HEK293 (cell line): ENCODE data around the gene ZACN.

Source experiments
- CTCF ChIA-PET: fragments of 350-600 bp; formaldehyde crosslinking; extraction: SDS; loops from one replicate; lab custom pipeline; 2021; ENCODE audit warnings: antibody characterized with exemption; lab: Yijun Ruan, JAX
- POLR2A ChIA-PET: fragments of 300-600 bp; formaldehyde crosslinking; extraction: SDS; loops from one replicate; lab custom pipeline; 2020; ENCODE audit warnings: antibody characterized with exemption, inconsistent platforms; lab: Yijun Ruan, JAX
- H3K27ac ChIP-seq: fragments of 200-500 bp; sonication (Bioruptor generic); 2 replicates; pipeline ENCODE4 v1.5.1; 2014; ENCODE audit warnings: low read depth, low read length, control low read depth, inconsistent platforms; ENCODE audit errors: extremely low read depth
- H3K36me3 ChIP-seq, 2 experiments: fragments of 200-500 bp in 1 of 2; sonication (Bioruptor generic) in 1 of 2; 1 replicate in 1 of 2; 2 replicates in 1 of 2; pipeline ENCODE4 v1.5.1; 2014 to 2017; ENCODE audit warnings: inconsistent platforms in 2 of 2, low read length in 2 of 2; ENCODE audit not compliant: control insufficient read depth in 2 of 2, insufficient read depth in 1 of 2
- H3K4me1 ChIP-seq: fragments of 200-500 bp; sonication (Bioruptor generic); 2 replicates; pipeline ENCODE4 v1.5.1; 2014; ENCODE audit warnings: mild to moderate bottlenecking, low read length, inconsistent platforms; ENCODE audit not compliant: control insufficient read depth, insufficient read depth
- H3K4me3 ChIP-seq: 2 replicates; pipeline ENCODE4 v1.5.1; 2011; ENCODE audit warnings: low read depth, mild to moderate bottlenecking, control low read depth, low read length, moderate library complexity
- H3K9me3 ChIP-seq: fragments of 200-500 bp; sonication (Bioruptor generic); 2 replicates; pipeline ENCODE4 v1.5.1; 2014; ENCODE audit warnings: low read depth, low read length, inconsistent platforms; ENCODE audit not compliant: control insufficient read depth, insufficient read depth
- HOXC10 ChIP-seq: sonication (generic); formaldehyde crosslinking; IDR thresholded peaks from 2 replicates; pipeline ENCODE4 v1.8.1; 2023; ENCODE audit warnings: mild to moderate bottlenecking, missing genetic modification reagents
- KLF1 ChIP-seq: fragments of 450-650 bp; formaldehyde crosslinking; IDR thresholded peaks from 2 replicates; pipeline ENCODE4 v1.5.1; 2016; ENCODE audit warnings: missing biosample characterization, missing genetic modification characterization
- MYNN ChIP-seq: fragments of 450-650 bp; formaldehyde crosslinking; IDR thresholded peaks from 2 replicates; pipeline ENCODE4 v1.5.1; 2016; ENCODE audit warnings: missing biosample characterization, missing genetic modification characterization, borderline replicate concordance
- SCRT2 ChIP-seq: fragments of 450-650 bp; formaldehyde crosslinking; IDR thresholded peaks from 2 replicates; pipeline ENCODE4 v1.5.1; 2016; ENCODE audit warnings: missing biosample characterization, missing genetic modification characterization
- ZBTB17 ChIP-seq: fragments of 450-650 bp; formaldehyde crosslinking; IDR thresholded peaks from 2 replicates; pipeline ENCODE4 v1.5.1; 2016; ENCODE audit warnings: missing biosample characterization, missing genetic modification characterization
- ZEB2 ChIP-seq: fragments of 450-650 bp; formaldehyde crosslinking; IDR thresholded peaks from 2 replicates; pipeline ENCODE4 v1.5.1; 2016; ENCODE audit warnings: missing biosample characterization, missing genetic modification characterization
- ZFP41 ChIP-seq: fragments of 450-650 bp; formaldehyde crosslinking; IDR thresholded peaks from 2 replicates; pipeline ENCODE4 v1.5.1; 2016; ENCODE audit warnings: missing biosample characterization, missing genetic modification characterization, borderline replicate concordance
- ZIC2 ChIP-seq: fragments of 450-650 bp; formaldehyde crosslinking; IDR thresholded peaks from 2 replicates; pipeline ENCODE4 v1.5.1; 2016; ENCODE audit warnings: missing biosample characterization, missing genetic modification characterization
- ZNF184 ChIP-seq: fragments of 450-650 bp; IDR thresholded peaks from 2 replicates; pipeline ENCODE4 v1.5.1; 2018; ENCODE audit warnings: missing biosample characterization, mild to moderate bottlenecking, missing genetic modification characterization
- ZNF2 ChIP-seq: fragments of 450-650 bp; formaldehyde crosslinking; IDR thresholded peaks from 2 replicates; pipeline ENCODE4 v1.5.1; 2016; ENCODE audit warnings: missing biosample characterization, missing genetic modification characterization
- ZNF248 ChIP-seq: fragments of 450-650 bp; formaldehyde crosslinking; IDR thresholded peaks from 2 replicates; pipeline ENCODE4 v1.5.1; 2017; ENCODE audit warnings: missing biosample characterization, missing genetic modification characterization
- ZNF311 ChIP-seq: fragments of 450-650 bp; formaldehyde crosslinking; IDR thresholded peaks from 2 replicates; pipeline ENCODE4 v1.5.1; 2017; ENCODE audit warnings: missing biosample characterization, missing genetic modification characterization, borderline replicate concordance
- ZNF324 ChIP-seq: fragments of 450-650 bp; formaldehyde crosslinking; IDR thresholded peaks from 2 replicates; pipeline ENCODE4 v1.5.1; 2016; ENCODE audit warnings: missing biosample characterization, missing genetic modification characterization
- ZNF48 ChIP-seq: fragments of 450-650 bp; formaldehyde crosslinking; IDR thresholded peaks from 2 replicates; pipeline ENCODE4 v1.5.1; 2016; ENCODE audit warnings: missing biosample characterization, missing genetic modification characterization
- ZNF521 ChIP-seq: fragments of 450-650 bp; formaldehyde crosslinking; IDR thresholded peaks from 2 replicates; pipeline ENCODE4 v1.5.1; 2017; ENCODE audit warnings: missing biosample characterization, mild to moderate bottlenecking, missing genetic modification characterization
- ZNF544 ChIP-seq: fragments of 450-650 bp; formaldehyde crosslinking; IDR thresholded peaks from 2 replicates; pipeline ENCODE4 v1.5.0; 2017; ENCODE audit warnings: missing biosample characterization, missing genetic modification characterization
- ZNF621 ChIP-seq: fragments of 450-650 bp; formaldehyde crosslinking; IDR thresholded peaks from 2 replicates; pipeline ENCODE4 v1.5.1; 2017; ENCODE audit warnings: missing biosample characterization, missing genetic modification characterization
- ZNF645 ChIP-seq: fragments of 450-650 bp; formaldehyde crosslinking; IDR thresholded peaks from 2 replicates; pipeline ENCODE4; 2016; ENCODE audit warnings: missing biosample characterization, missing genetic modification characterization
- TF ChIP-seq, protein P1 (sequence below): fragments of 450-650 bp; formaldehyde crosslinking; IDR thresholded peaks from 2 replicates; pipeline ENCODE4 v1.5.1; 2017; ENCODE audit warnings: missing biosample characterization, mild to moderate bottlenecking, missing genetic modification characterization, moderate library complexity
- TF ChIP-seq, protein P2 (sequence below): fragments of 450-650 bp; formaldehyde crosslinking; IDR thresholded peaks from 2 replicates; pipeline ENCODE4 v1.5.1; 2017; ENCODE audit warnings: missing biosample characterization, missing genetic modification characterization

Gene ZACN

GRCh38 chr17:76083536-76084182, 4.7 kb downstream of the ZACN start:
- Histone ChIP-seq H3K4me3 (no peak overlapping the region), H3K9me3 (no peaks in the 10 kb centered on the region), H3K36me3 (peaks cover 4 to 72% of the 10 kb centered on the region in 2 experiments; a peak in 2 of 3 replicates), H3K4me1 (peaks cover 13% of the 10 kb centered on the region), H3K27ac (peak overlapping the region; percentile 53)
- TF ChIP-seq KLF1 (tag by site-specific recombination), result peak; percentile 97
- TF ChIP-seq ZBTB17 (tag by site-specific recombination), result peak; percentile 79
- TF ChIP-seq ZNF248 (tag by site-specific recombination), result no peak
- POLR2A ChIA-PET, result interaction anchor here (1.0 kb wide), 1 partner anchor 304 kb away, joined by 3 read pairs; no protein-coding TSS in a partner anchor
- CTCF ChIA-PET, result interaction anchor here (0.6 to 2.0 kb wide), 4 partner anchors 12 to 69 kb away, joined by 3 to 6 read pairs (median 4); no protein-coding TSS in a partner anchor

DNA sequence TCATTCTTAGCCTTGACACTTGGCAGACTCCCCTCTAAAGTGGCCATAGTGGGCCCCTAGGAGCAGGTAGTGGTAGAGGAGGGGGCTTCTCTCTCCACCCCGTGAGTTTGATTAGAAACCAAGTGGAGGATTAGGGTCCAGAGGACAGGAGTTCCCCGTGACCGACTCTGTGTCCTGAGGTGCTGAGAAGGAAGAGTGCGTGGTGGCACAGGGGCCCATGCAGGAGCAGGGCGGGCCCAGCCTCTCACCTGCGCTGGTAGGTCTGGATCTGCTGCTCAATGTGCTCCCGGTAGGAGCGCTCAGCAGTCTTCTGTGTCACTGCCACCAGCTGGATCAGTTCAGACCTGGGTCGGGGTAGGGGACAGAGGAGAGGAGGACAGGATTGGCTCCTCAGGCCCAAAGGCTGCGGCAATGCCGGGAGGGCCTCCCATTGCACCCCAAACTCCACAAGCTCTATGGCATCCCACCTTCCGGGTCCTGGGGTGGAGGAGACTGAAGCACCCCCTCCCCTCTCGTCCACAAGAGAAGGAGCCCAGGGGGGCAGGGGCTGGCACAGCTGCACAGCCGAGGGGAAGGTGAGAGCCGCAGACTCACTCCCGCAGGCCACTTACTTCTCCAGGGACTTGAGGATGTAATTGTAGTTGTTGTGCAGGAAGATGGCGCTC, 6.2 kb downstream of the ZACN start:
- POLR2A ChIA-PET, result interaction anchor here (0.6 to 1.8 kb wide), 2 partner anchors 11 to 108 kb away, joined by 6 to 8 read pairs; no protein-coding TSS in a partner anchor
- no peaks in the 10 kb centered on the region for H3K9me3 ChIP-seq
- TF ChIP-seq MYNN (tag by site-specific recombination) (no peak), ZNF521 (tag by site-specific recombination) (no peak)
- TF ChIP-seq, protein P1, sequence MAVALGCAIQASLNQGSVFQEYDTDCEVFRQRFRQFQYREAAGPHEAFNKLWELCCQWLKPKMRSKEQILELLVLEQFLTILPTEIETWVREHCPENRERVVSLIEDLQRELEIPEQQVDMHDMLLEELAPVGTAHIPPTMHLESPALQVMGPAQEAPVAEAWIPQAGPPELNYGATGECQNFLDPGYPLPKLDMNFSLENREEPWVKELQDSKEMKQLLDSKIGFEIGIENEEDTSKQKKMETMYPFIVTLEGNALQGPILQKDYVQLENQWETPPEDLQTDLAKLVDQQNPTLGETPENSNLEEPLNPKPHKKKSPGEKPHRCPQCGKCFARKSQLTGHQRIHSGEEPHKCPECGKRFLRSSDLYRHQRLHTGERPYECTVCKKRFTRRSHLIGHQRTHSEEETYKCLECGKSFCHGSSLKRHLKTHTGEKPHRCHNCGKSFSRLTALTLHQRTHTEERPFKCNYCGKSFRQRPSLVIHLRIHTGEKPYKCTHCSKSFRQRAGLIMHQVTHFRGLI (tag by site-specific recombination), result no peak
- TF ChIP-seq, all 188 proteins: peak for 0
- Histone ChIP-seq H3K27ac (no peak overlapping the region), H3K36me3 (peaks cover 4 to 87% of the 10 kb centered on the region in 2 experiments; a peak in 2 of 3 replicates), H3K4me1 (peaks cover 13% of the 10 kb centered on the region), H3K4me3 (no peak overlapping the region)
- CTCF ChIA-PET, result interaction anchor here (1.9 kb wide), 1 partner anchor 80 kb away, joined by 5 read pairs; no protein-coding TSS in a partner anchor

- Histone ChIP-seq H3K36me3 (peaks cover 4 to 94% of the 10 kb centered on the region in 2 experiments; a peak in 2 of 3 replicates), H3K4me1 (peaks cover 13% of the 10 kb centered on the region), H3K27ac (no peak overlapping the region), H3K9me3 (no peaks in the 10 kb centered on the region), H3K4me3 (no peak overlapping the region)
- POLR2A ChIA-PET, result interaction anchor here (0.6 to 1.8 kb wide), 2 partner anchors 10 to 109 kb away, joined by 6 to 8 read pairs; no protein-coding TSS in a partner anchor
- CTCF ChIA-PET, result interaction anchor here (0.7 to 1.9 kb wide), 2 partner anchors 10 to 81 kb away, joined by 3 to 5 read pairs; no protein-coding TSS in a partner anchor
- TF ChIP-seq ZNF184 (tag by site-specific recombination), result no peak
- TF ChIP-seq ZNF621 (tag by site-specific recombination), result no peak
- TF ChIP-seq ZFP41, result no peak
- no peak for TF ChIP-seq ZNF48
- no peak for TF ChIP-seq SCRT2 (tag by site-specific recombination)
- TF ChIP-seq ZNF324 (tag by site-specific recombination), result no peak
- no peak for TF ChIP-seq ZNF311
- TF ChIP-seq ZNF645, result no peak
- TF ChIP-seq ZNF2 (tag by site-specific recombination), result no peak
- TF ChIP-seq ZIC2 (tag by site-specific recombination), result no peak
- TF ChIP-seq, protein P2, sequence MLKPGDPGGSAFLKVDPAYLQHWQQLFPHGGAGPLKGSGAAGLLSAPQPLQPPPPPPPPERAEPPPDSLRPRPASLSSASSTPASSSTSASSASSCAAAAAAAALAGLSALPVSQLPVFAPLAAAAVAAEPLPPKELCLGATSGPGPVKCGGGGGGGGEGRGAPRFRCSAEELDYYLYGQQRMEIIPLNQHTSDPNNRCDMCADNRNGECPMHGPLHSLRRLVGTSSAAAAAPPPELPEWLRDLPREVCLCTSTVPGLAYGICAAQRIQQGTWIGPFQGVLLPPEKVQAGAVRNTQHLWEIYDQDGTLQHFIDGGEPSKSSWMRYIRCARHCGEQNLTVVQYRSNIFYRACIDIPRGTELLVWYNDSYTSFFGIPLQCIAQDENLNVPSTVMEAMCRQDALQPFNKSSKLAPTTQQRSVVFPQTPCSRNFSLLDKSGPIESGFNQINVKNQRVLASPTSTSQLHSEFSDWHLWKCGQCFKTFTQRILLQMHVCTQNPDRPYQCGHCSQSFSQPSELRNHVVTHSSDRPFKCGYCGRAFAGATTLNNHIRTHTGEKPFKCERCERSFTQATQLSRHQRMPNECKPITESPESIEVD (tag by site-specific recombination), result no peak
- TF ChIP-seq ZEB2 (tag by site-specific recombination), result no peak
- no peak for TF ChIP-seq ZNF544 (tag by site-specific recombination)
- no peak for TF ChIP-seq HOXC10 (CRISPR knock-in tag)
These were observed 6.9 kb downstream of the ZACN start for GRCh38 chr17:76085731-76086366.
